ENCODE data around the gene PPFIA4.

DNA sequence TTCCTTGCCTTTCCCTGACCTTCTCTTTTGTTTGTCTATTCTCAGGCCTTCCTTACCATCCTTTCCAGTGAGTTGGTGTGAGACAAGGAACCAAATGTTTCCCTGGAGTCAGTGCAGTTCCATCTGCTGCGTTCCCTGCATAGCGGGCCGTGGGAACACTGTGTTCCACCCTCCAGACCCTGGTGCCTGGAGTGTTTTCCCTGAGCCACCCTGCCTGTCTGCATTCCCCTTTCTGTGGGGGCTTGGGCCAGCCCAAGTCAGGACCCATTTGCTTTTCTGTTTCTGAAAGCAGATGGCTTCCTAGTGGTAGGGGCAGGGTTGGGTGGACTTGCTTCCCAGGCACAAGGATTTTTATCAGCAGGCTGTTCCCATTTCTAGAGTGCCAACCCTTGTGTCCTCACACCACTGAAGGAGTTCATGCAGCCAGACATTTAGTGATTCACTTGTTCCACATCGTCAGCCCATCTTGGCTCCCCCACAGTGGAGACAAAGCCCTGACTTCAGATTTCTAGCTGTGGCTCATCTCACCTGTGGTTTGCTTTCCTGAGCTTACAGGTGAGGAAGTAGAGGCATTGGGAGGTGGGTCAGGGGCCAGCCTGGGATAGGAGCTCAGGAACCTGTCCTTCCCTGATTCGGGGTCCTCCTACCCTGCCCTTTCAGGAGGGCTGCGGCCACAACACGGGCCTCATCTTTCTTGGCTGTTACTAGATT is 73.7 kb downstream of the PPFIA4 start:
- no peak for TF ChIP-seq EZH2 (IDR thresholded peaks at IDR 0.05; ENCODE audit: borderline replicate concordance, low read depth, low read length, poor library complexity, severe bottlenecking)
- TF ChIP-seq, protein P1, sequence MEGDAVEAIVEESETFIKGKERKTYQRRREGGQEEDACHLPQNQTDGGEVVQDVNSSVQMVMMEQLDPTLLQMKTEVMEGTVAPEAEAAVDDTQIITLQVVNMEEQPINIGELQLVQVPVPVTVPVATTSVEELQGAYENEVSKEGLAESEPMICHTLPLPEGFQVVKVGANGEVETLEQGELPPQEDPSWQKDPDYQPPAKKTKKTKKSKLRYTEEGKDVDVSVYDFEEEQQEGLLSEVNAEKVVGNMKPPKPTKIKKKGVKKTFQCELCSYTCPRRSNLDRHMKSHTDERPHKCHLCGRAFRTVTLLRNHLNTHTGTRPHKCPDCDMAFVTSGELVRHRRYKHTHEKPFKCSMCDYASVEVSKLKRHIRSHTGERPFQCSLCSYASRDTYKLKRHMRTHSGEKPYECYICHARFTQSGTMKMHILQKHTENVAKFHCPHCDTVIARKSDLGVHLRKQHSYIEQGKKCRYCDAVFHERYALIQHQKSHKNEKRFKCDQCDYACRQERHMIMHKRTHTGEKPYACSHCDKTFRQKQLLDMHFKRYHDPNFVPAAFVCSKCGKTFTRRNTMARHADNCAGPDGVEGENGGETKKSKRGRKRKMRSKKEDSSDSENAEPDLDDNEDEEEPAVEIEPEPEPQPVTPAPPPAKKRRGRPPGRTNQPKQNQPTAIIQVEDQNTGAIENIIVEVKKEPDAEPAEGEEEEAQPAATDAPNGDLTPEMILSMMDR (conservative IDR thresholded peaks at IDR 0.05; ENCODE audit: low read depth, low read length), result no peak

Data from A673 (cell line).